NCI-H128 (cell line): ENCODE measurements around the gene DTL.

Experiments
- DNase-seq: peaks from one replicate; lab custom pipeline; 2025; ENCODE audit not compliant: unreplicated experiment; lab: John Stamatoyannopoulos, UW

DTL gene

GRCh38 chr1:212089560-212090163 is 54.1 kb downstream of the DTL start:
- no peak for DNase-seq

- no peak for DNase-seq
These were observed 56.0 kb downstream of the DTL start for GRCh38 chr1:212091438-212092121.

- no peak for DNase-seq
These were observed 61.8 kb downstream of the DTL start for GRCh38 chr1:212097360-212097759.

- no peak for DNase-seq
These were observed 62.8 kb downstream of the DTL start for GRCh38 chr1:212098310-212098709.

- no peak for DNase-seq
These were observed 63.2 kb downstream of the DTL start for GRCh38 chr1:212098771-212099170.

GRCh38 chr1:212101251-212101650 is 65.7 kb downstream of the DTL start:
- no peak for DNase-seq

GRCh38 chr1:212101735-212102134 is 66.2 kb downstream of the DTL start:
- no peak for DNase-seq

GRCh38 chr1:212104586-212105325 is 69.2 kb downstream of the DTL start:
- no peak for DNase-seq

GRCh38 chr1:212106286-212106792 is 70.8 kb downstream of the DTL start:
- no peak for DNase-seq

- no peak for DNase-seq
These were observed 71.9 kb downstream of the DTL start for GRCh38 chr1:212107481-212107880.

GRCh38 chr1:212108187-212108586 is 72.6 kb downstream of the DTL start:
- DNase-seq: no peak

GRCh38 chr1:212108981-212109380 is 73.4 kb downstream of the DTL start:
- no peak for DNase-seq

- no peak for DNase-seq
These were observed 74.2 kb downstream of the DTL start for GRCh38 chr1:212109728-212110127.

GRCh38 chr1:212110617-212111016 is 75.1 kb downstream of the DTL start:
- no peak for DNase-seq

GRCh38 chr1:212111536-212111935 is 76.0 kb downstream of the DTL start:
- no peak for DNase-seq

- no peak for DNase-seq
These were observed 78.2 kb downstream of the DTL start for GRCh38 chr1:212113706-212114105.

GRCh38 chr1:212118167-212118871 is 82.8 kb downstream of the DTL start:
- no peak for DNase-seq

GRCh38 chr1:212118872-212119260 is 83.3 kb downstream of the DTL start:
- DNase-seq: no peak

GRCh38 chr1:212119397-212119837 is 83.9 kb downstream of the DTL start:
- no peak for DNase-seq

GRCh38 chr1:212119863-212120262 is 84.3 kb downstream of the DTL start:
- DNase-seq: no peak

- DNase-seq: no peak
These were observed 86.2 kb downstream of the DTL start for GRCh38 chr1:212121779-212122178.
